ENCODE results near the gene PTPRN2.

PTPRN2 gene

DNA sequence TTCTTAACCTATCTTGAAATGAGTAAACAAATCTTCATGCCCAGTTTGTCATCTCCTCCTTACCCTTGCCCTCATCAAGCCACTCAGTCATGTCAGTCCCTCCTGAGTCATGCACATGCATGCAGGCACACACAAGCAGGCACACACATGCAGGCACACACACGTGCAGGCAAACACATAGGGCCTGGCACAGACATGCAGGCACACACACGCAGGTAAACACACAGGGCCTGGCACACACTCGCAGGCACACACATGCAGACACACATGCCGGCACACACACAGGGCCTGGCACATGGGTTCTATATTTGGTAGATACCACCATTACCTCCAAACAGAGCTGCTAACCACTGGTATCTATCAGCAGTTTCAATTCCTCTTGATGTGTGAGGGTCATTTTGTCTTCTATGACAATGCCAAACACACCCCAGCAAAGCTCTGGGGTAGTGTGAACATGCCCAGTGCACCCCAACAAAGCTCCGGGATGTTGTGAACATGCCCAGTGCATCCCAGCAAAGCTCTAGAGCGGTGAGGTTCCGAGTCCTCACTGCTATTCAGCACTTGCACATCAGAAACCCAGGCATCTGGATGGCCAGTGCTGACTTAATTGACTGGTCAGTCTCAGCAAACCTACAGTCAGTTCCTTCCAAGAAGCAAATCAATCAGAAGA is 563.8 kb downstream of the PTPRN2 start:
- Mint-ChIP-seq H3K4me3 (no peak overlapping the region), H3K27ac (no peak overlapping the region), H3K4me1 (ENCODE audit: low read depth) (no peaks in the 10 kb centered on the region), H3K27me3 (no peaks in the 10 kb centered on the region), H3K9me3 (no peaks in the 10 kb centered on the region), H3K36me3 (ENCODE audit: low read depth) (no peaks in the 10 kb centered on the region)
- DNase-seq = no peak

DNA sequence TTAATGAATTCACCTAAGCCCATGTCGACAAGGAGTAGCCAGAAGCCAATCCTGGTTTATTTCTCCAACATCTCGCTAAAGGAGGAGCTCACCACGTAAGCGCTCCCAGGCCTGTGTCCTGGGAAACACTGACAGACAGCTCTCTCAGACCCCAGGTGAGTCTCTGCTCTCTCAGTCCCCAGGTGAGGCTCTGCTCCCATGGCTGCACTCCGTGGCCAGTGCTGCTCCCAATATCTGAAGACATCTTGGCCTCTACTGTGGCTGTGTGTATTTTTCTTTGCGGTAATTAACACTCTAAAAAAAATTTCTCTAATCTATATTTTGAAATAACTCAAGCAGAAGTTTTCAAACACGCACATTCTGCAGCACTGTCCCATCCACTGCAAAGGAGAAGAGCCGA is 564.5 kb downstream of the PTPRN2 start:
- DNase-seq = no peak
- Mint-ChIP-seq H3K4me3 (no peak overlapping the region), H3K27ac (no peak overlapping the region), H3K36me3 (ENCODE audit: low read depth) (no peaks in the 10 kb centered on the region), H3K4me1 (ENCODE audit: low read depth) (no peaks in the 10 kb centered on the region), H3K27me3 (peaks cover 2% of the 10 kb centered on the region), H3K9me3 (no peaks in the 10 kb centered on the region)

DNA sequence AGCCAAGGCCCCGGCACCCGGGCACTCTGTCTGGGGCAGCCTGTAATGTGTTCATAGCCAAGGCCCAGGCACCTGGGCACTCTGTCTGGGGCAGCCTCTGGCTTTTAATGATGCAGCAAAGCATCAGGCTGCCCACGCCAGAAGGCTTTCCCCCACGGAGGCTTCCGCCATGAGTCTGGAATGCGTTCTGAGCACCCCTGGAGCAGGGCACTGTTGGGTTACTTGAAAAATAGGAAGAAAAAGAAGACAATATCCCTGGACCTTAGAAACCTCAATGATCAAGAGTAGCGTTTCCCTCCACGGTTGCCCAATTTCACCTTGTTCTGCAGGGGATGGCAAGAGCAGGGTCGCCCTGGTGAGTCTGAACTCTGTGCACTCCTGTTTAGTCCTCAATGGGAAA is 565.0 kb downstream of the PTPRN2 start:
- Mint-ChIP-seq H3K27ac (no peak overlapping the region), H3K36me3 (ENCODE audit: low read depth) (no peaks in the 10 kb centered on the region), H3K4me1 (ENCODE audit: low read depth) (no peaks in the 10 kb centered on the region), H3K9me3 (no peaks in the 10 kb centered on the region), H3K27me3 (peaks cover 2% of the 10 kb centered on the region), H3K4me3 (no peak overlapping the region)
- DNase-seq = no peak

DNA sequence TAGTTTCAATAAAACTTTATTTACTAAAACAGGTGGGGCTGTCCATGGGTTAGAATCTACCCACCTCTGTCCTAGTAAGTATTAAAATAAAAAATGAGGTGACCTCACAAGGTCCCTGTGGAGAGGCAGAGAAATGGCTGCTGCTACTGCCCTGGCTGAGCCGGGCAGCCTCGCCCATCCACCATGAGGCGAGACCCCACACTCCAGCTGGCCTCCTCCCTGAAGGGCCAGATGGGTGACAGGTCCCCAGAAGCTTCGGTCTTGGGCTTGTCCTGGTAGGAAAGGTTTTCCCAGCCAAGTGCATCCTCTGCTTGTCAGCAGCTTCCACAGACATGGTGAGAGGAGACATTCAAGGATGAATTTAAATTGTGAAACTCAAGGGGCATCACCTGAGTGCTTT is 565.8 kb downstream of the PTPRN2 start:
- DNase-seq = no peak
- no peak overlapping the region for H3K27ac Mint-ChIP-seq
- no peaks in the 10 kb centered on the region for H3K4me1 Mint-ChIP-seq (ENCODE audit: low read depth)
- H3K4me3 Mint-ChIP-seq = no peak overlapping the region
- H3K9me3 Mint-ChIP-seq = no peaks in the 10 kb centered on the region
- no peaks in the 10 kb centered on the region for H3K36me3 Mint-ChIP-seq (ENCODE audit: low read depth)
- H3K27me3 Mint-ChIP-seq = peaks cover 2% of the 10 kb centered on the region

DNA sequence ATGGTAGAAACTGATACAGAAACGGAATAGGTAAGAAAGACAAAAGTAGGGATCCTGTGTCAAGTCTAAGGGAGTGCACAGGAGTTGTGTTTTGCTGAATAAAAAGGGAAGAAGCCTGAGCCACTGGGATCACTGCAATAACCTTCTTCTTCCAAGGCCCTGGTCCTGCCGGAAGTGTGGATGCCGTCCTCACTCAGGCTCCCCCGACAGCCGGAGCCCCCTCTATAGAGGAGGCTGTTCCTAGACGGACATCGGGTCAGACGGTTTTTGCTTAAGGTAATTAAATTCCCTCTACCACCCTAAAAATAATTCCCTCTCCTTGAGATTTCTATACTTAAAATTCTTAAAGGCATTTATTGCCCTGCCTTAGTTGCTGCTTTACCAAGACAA is 566.9 kb downstream of the PTPRN2 start:
- no peak overlapping the region for H3K4me3 Mint-ChIP-seq
- no peaks in the 10 kb centered on the region for H3K4me1 Mint-ChIP-seq (ENCODE audit: low read depth)
- no peak overlapping the region for H3K27ac Mint-ChIP-seq
- no peaks in the 10 kb centered on the region for H3K36me3 Mint-ChIP-seq (ENCODE audit: low read depth)
- H3K27me3 Mint-ChIP-seq = peaks cover 8% of the 10 kb centered on the region
- H3K9me3 Mint-ChIP-seq = no peaks in the 10 kb centered on the region
- DNase-seq = no peak

DNA sequence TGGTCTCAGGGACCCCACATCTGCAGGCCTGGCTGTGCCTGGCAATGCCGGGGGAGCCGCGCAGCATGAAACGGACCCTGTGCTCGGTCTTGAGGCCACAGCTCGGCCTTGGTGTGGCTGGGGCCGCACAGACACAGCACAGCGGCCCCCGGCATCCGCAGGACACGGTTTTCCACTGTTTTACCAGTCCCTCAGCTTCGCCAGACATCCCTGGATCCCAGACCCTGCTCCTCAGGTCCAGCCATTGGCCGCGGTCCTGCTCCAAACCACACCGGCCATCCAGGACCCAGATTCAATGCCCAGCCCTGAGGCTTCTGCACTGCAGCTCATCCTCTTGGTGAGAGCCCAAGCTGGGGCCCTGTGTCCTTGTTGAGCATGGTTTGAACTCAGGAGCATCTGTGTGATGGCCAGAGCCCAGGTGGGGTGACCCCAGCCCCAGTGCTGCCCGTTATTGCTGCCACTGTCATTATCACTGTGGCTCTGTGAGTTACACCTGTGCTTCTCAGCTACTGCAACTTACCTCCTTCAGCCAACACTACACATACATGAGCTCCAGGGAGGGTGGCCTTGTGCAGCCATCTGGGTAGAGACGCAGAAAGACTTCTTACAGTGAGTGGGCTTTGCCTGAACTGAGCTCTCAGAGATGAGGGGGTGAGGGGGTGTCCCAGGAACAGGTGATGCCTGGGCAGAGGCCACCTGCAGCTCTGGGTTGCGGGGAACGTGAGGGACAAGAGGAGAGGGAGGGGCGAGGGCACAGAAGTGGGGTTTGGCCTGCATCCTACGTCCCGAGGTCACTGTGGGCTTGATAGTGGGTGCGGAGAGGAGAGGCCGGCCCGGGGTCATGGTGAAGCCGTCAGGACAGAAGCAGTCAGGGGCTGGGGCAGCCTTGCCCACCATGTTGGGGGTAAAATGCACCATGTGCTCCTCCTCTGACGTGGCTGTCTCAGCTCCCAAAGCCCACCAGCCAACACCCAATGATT is 567.6 kb downstream of the PTPRN2 start:
- no peaks in the 10 kb centered on the region for H3K9me3 Mint-ChIP-seq
- no peaks in the 10 kb centered on the region for H3K36me3 Mint-ChIP-seq (ENCODE audit: low read depth)
- no peak overlapping the region for H3K27ac Mint-ChIP-seq
- no peak for DNase-seq
- H3K27me3 Mint-ChIP-seq = peaks cover 8% of the 10 kb centered on the region
- H3K4me3 Mint-ChIP-seq = no peak overlapping the region
- H3K4me1 Mint-ChIP-seq (ENCODE audit: low read depth) = no peaks in the 10 kb centered on the region

DNA sequence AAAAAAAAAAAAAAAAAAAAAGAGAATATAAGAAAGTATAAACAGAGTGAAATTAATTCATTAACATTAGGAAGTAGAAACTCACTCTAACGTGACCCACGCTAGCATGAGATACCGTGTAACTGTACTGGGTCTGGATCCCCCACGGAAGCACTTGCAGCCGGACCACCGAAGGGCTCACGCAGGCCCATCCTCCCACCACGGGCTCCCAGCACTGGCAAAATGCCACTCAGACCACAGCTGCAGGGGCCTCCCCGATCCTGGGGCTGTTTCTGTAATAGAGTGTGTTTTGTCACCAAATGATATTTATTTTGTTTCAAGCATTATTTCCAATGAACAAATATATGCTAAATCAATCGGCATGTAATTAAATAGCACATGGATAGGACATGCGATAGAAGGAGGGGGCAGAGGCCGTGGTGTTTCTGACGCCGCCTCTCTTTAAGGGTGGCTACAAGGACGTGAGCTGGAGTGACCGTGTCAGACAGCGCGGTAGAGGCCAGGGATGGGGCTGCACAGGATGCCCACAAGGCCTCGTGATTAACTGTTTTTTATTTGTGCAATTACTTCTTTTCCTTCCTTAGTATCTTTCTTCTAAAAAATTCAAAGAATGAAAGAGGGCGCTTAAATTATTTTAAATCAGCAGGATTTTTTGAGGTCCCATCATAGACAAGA is 568.5 kb downstream of the PTPRN2 start:
- H3K4me3 Mint-ChIP-seq = no peak overlapping the region
- no peaks in the 10 kb centered on the region for H3K4me1 Mint-ChIP-seq (ENCODE audit: low read depth)
- H3K27me3 Mint-ChIP-seq = peaks cover 8% of the 10 kb centered on the region
- no peaks in the 10 kb centered on the region for H3K9me3 Mint-ChIP-seq
- no peak for DNase-seq
- no peaks in the 10 kb centered on the region for H3K36me3 Mint-ChIP-seq (ENCODE audit: low read depth)
- no peak overlapping the region for H3K27ac Mint-ChIP-seq

DNA sequence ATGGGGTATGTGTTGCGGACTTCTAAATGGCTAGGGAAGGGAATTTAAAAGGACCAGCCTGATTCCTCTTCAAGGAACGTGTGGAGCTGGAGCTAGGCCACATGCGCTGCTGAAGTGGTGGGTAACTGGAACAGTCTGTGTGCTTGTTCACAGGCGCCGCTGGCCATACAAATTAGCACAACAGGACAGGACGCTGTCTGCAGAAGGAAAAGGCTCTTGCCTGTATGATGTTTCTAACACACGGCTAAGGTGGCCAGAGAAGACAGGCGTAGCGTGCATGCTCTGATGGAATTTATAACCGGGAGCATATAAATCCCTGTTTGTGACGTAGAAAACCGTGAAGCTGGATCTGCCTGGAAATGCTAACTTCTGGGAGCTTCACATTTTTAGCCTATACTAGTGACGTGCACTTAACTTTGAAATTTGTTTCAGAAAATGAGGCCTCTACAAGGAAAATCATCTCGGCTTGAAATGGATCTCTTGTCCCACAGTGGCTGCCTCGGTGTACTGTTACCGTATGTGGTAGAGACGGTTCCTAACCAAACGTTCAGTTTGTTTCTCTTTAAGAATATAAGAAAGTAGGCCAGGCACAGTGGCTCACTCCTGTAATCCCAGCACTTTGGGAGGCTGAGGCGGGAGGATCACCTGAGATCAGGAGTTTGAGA is 569.4 kb downstream of the PTPRN2 start:
- no peaks in the 10 kb centered on the region for H3K9me3 Mint-ChIP-seq
- peaks cover 8% of the 10 kb centered on the region for H3K27me3 Mint-ChIP-seq
- H3K4me1 Mint-ChIP-seq (ENCODE audit: low read depth) = no peaks in the 10 kb centered on the region
- no peak overlapping the region for H3K4me3 Mint-ChIP-seq
- no peak overlapping the region for H3K27ac Mint-ChIP-seq
- no peaks in the 10 kb centered on the region for H3K36me3 Mint-ChIP-seq (ENCODE audit: low read depth)
- no peak for DNase-seq

DNA sequence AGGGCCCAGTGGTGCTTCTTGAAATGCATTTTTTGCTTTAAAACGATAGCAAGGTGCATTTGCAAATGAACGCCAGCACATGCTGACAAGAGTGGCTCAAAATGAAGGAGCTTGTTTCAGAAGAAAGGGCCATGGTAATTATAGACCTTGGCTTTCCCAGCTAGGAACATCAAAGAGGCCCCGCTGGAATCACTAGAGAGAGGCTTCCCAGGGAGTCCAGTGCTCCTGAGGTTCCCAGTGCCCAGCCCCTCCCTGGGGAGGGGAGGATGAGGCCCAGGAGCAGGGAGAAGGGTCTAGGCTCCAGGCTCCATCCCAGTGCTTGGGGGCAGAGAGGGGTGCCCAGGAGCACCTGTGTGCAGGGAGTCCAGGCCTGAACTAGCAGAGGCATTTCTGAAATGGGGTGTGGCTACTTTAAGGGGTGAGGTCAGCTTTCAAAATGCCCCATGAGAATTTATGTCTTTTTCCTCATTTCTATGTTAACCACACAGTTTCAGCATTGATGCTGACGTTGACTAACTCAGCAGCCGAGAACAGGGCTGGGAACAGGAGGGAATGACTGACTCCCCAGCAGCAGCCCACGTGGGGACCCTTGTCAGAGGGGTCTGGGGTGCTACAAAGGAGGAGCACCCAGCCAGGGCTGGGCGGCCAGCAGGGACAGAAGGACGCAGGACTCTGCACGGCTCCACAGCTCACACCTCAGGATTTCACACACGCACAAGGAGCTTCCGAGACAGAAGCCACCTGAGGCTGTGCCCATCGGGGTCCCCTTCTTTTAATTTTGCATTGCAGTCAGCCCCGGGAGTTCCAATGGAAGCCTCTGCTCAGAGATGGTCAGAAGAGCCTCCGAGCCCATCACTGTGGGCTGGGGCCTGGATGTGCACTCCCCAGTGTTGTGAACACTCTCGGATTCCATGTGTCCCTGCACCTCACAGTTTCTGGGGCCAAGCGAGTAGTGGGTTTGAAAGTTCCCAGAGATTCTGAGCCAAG is 570.2 kb downstream of the PTPRN2 start:
- H3K9me3 Mint-ChIP-seq = no peaks in the 10 kb centered on the region
- H3K4me3 Mint-ChIP-seq = no peak overlapping the region
- DNase-seq = no peak
- no peaks in the 10 kb centered on the region for H3K36me3 Mint-ChIP-seq (ENCODE audit: low read depth)
- H3K4me1 Mint-ChIP-seq (ENCODE audit: low read depth) = no peaks in the 10 kb centered on the region
- H3K27ac Mint-ChIP-seq = no peak overlapping the region
- peaks cover 8% of the 10 kb centered on the region for H3K27me3 Mint-ChIP-seq

DNA sequence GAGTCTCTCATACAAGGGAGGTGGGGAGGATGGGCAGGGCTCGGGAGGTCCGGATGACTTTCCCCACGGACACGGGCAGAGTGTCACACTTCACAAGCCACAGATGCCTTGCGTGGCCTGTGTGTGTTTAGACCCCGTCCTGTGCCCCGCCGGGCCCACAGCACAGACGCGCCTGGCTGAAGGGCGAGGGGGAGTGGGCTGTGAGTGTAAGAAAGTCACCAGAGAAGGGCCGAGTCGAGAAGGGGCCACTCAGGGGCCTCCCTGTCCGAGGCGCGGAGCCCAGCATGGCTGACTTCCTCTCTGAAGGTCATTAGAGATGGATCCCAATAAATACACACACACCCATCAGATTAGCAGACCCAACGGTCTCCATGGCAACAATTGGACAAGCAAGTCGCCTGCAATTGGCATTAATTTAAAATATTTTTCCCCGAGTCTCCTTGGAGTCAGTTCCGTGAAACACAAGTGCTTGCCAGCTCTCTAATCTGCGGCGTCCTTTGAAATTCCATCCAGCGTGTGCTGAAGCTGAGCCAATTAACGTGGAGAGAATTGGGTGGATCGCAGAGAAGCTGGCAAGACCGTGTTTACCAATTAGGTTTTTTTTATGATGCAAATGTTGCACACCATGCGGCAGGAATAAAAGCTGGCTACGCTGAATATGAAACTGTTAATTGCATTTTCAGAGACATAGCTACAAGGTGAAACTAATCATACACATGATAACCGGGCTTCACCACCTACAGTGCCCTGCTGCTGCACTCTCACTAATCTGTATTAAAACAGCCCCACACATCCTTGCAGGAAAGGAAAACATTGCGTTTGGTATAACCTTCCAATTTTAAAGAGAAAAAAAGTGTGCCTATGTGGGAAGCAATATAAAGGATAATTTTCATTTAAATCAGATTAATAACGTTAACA is 571.2 kb downstream of the PTPRN2 start:
- no peak overlapping the region for H3K4me3 Mint-ChIP-seq
- H3K4me1 Mint-ChIP-seq (ENCODE audit: low read depth) = peaks cover 6% of the 10 kb centered on the region
- no peak for DNase-seq
- H3K27me3 Mint-ChIP-seq = peaks cover 8% of the 10 kb centered on the region
- no peaks in the 10 kb centered on the region for H3K9me3 Mint-ChIP-seq
- no peaks in the 10 kb centered on the region for H3K36me3 Mint-ChIP-seq (ENCODE audit: low read depth)
- no peak overlapping the region for H3K27ac Mint-ChIP-seq

DNA sequence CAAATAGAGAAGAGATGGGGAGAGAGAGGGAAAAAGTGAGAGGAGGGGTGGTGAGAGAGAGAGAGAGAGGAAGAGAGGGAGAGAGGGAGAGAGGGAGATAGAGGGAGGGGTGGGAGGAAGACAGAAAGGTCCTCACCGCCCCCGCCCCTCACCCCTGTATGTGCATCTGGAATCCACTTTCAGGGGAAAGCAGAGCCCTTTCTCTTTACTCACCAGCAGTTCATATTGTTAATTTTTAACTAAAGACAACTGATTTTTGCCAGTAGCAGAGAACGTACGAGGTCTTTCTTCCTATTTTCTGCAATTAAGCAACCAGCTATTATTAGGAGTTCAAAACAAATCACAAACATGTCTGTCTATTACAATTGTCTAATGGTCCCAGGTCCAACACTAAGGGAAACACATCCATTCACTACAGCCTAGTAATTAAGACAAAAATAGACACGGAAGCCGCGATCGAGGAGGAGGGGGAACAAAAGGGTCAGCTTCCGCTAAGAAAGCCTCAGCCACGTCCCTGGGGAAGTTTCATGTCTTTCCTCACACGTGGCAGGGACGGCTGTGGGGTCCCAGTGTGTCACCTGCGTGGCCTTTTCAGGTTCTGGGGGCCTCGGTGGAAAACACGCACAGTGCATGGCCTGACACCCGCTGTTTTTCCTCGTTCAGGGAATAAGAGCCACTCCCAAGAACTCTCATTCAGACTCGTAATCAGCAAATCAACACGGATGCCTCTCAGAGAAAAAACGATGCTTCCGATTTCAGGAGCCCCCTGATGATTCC is 572.0 kb downstream of the PTPRN2 start:
- no peak for DNase-seq
- no peak overlapping the region for H3K27ac Mint-ChIP-seq
- no peaks in the 10 kb centered on the region for H3K36me3 Mint-ChIP-seq (ENCODE audit: low read depth)
- no peaks in the 10 kb centered on the region for H3K9me3 Mint-ChIP-seq
- H3K4me1 Mint-ChIP-seq (ENCODE audit: low read depth) = peaks cover 14% of the 10 kb centered on the region
- H3K27me3 Mint-ChIP-seq = peaks cover 8% of the 10 kb centered on the region
- H3K4me3 Mint-ChIP-seq = no peak overlapping the region

DNA sequence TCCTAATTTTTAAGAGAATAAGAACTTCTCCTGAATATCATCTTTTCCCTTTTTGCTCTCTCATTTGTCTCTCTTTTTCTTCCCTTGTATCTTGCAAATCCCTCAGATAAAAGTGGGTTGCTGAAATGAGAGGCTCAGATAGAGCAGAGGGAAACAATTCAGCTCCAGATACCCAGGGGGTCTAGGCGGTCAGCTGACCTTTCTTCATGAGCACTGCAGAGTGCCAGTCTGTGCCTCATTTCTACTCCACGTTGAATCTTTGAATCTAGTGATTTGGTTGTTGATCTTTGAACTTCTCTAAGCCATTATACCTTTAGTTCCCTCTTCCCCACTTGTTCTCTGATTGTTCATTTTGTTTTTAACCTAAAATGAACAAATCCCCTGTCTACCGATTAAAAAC is 572.6 kb downstream of the PTPRN2 start:
- Mint-ChIP-seq H3K27me3 (peaks cover 8% of the 10 kb centered on the region), H3K27ac (no peak overlapping the region), H3K9me3 (no peaks in the 10 kb centered on the region), H3K4me3 (no peak overlapping the region), H3K36me3 (ENCODE audit: low read depth) (no peaks in the 10 kb centered on the region), H3K4me1 (ENCODE audit: low read depth) (peaks cover 14% of the 10 kb centered on the region)
- no peak for DNase-seq

Data from activated T-cell treated with anti-CD3 and anti-CD28 coated beads, Interleukin-2, amount 50 U/mL, for 24 hours (primary cell).